ENCODE results near the gene ARL1. TPM values are rescaled to one million over a fixed set of nuclear protein-coding genes. Genes with fewer than 3 reads are reported as not detected.
"Not testable (repeated sequence)": the region's sequence is repeated elsewhere in the genome, so short reads cannot be mapped to it uniquely, and the experiment has no call there.

ARL1 gene
- polyA plus RNA-seq (2014; cell fraction: cytosol; rRNA removed) = 42.4 and 44.3 TPM in 2 replicates
- 30.0 TPM in 2 replicates for polyA plus RNA-seq (2014; cell fraction: nucleus; rRNA removed)

GRCh38 chr12:101407436-101408345, at the start of gene ARL1:
ARL1 (minus strand) TSS chr12:101407772; CDS start chr12:101407645, 127 bp downstream.
- peak; percentile 90 for DNase-seq (ENCODE audit: low spot score)

- no peak for DNase-seq (ENCODE audit: low spot score)
These were observed 48.1 kb upstream of the ARL1 start for GRCh38 chr12:101455685-101456084.

GRCh38 chr12:101441461-101442224, 34.1 kb upstream of the ARL1 start:
- no peak for DNase-seq (ENCODE audit: low spot score)

- DNase-seq (ENCODE audit: low spot score) = no peak
These were observed 31.7 kb upstream of the ARL1 start for GRCh38 chr12:101439236-101439635.

- DNase-seq (ENCODE audit: low spot score) = no peak
These were observed 28.6 kb upstream of the ARL1 start for GRCh38 chr12:101436136-101436535.

- DNase-seq (ENCODE audit: low spot score) = no peak
These were observed 22.9 kb upstream of the ARL1 start for GRCh38 chr12:101430456-101430855.

GRCh38 chr12:101424620-101425019, 17.0 kb upstream of the ARL1 start:
- DNase-seq (ENCODE audit: low spot score) = no peak

GRCh38 chr12:101422066-101422465, 14.5 kb upstream of the ARL1 start:
- DNase-seq (ENCODE audit: low spot score) = not testable (repeated sequence)

- no peak for DNase-seq (ENCODE audit: low spot score)
These were observed 7.7 kb upstream of the ARL1 start for GRCh38 chr12:101415228-101415627.

- DNase-seq (ENCODE audit: low spot score) = peak; percentile 63
These were observed 7.1 kb upstream of the ARL1 start for GRCh38 chr12:101414533-101415119.

GRCh38 chr12:101410169-101410568, 2.6 kb upstream of the ARL1 start:
- not testable (repeated sequence) for DNase-seq (ENCODE audit: low spot score)

GRCh38 chr12:101407049-101407435, 530 bp downstream of the ARL1 start:
- DNase-seq (ENCODE audit: low spot score) = no peak

GRCh38 chr12:101391181-101391580, 16.4 kb downstream of the ARL1 start:
- DNase-seq (ENCODE audit: low spot score) = not testable (repeated sequence)

- DNase-seq (ENCODE audit: low spot score) = no peak
These were observed 28.4 kb downstream of the ARL1 start for GRCh38 chr12:101379149-101379548.

- no peak for DNase-seq (ENCODE audit: low spot score)
These were observed 32.0 kb downstream of the ARL1 start for GRCh38 chr12:101375573-101375972.

- no peak for DNase-seq (ENCODE audit: low spot score)
These were observed 35.1 kb downstream of the ARL1 start for GRCh38 chr12:101372431-101372830.

GRCh38 chr12:101368016-101368415, 39.6 kb downstream of the ARL1 start:
- no peak for DNase-seq (ENCODE audit: low spot score)

- no peak for DNase-seq (ENCODE audit: low spot score)
These were observed 46.1 kb downstream of the ARL1 start for GRCh38 chr12:101361455-101361854.

- no peak for DNase-seq (ENCODE audit: low spot score)
These were observed 50.8 kb downstream of the ARL1 start for GRCh38 chr12:101356794-101357193.

- no peak for DNase-seq (ENCODE audit: low spot score)
These were observed 55.9 kb downstream of the ARL1 start for GRCh38 chr12:101351682-101352081.

GRCh38 chr12:101343893-101344292, 63.7 kb downstream of the ARL1 start:
- DNase-seq (ENCODE audit: low spot score) = no peak
